A549 (cell line): ENCODE results near the gene STARD13. TPM values are rescaled to one million over a fixed set of nuclear protein-coding genes. Genes with fewer than 3 reads are reported as not detected.

Experiments
- ATAC-seq, 2 experiments: fragments of 200-7000 bp in 1 of 2; fragments of >200 bp in 1 of 2; cut with Nextera tagmentation in 1 of 2; cut with Tn5 transposase in 1 of 2; 3 replicates each; pipeline versions ENCODE4 v1.8.0 to v1.9.1; 2018 to 2020; ENCODE audit warnings: mild to moderate bottlenecking in 1 of 2, moderate library complexity in 1 of 2
- CTCF ChIA-PET: fragments of 300-600 bp; sonication (Branson Sonifier 250); formaldehyde crosslinking; extraction: SDS; loops from one replicate; lab custom pipeline; 2021; ENCODE audit warnings: antibody characterized with exemption, inconsistent platforms; lab: Yijun Ruan, JAX
- POLR2A ChIA-PET: fragments of 350-600 bp; formaldehyde crosslinking; extraction: SDS; loops from one replicate; lab custom pipeline; 2021; ENCODE audit warnings: antibody characterized with exemption, inconsistent platforms; lab: Yijun Ruan, JAX
- DNase-seq, 2 experiments: peaks; one replicate each; pipeline versions ENCODE4 v3.0.0 to v3.0.0-alpha.2; 2011 to 2016; ENCODE audit warnings: low read depth in 1 of 2, low spot score in 1 of 2
- FAIRE-seq: peaks from 2 replicates; lab custom pipeline; 2011; peaks lifted over from hg19 to GRCh38; lab: Jason Lieb, UNC
- H3K27ac ChIP-seq, 2 experiments: fragments of >200 bp; sonication (Bioruptor Twin); formaldehyde crosslinking; 3 replicates each; pipeline ENCODE4 v1.5.1; 2016 to 2017
- H3K4me1 ChIP-seq: fragments of >200 bp; sonication (Bioruptor Twin); formaldehyde crosslinking; 3 replicates; pipeline ENCODE4 v1.6.1; 2016
- H3K4me2 ChIP-seq: fragments of >200 bp; sonication (Bioruptor Twin); formaldehyde crosslinking; 3 replicates; pipeline ENCODE4 v1.6.1; 2016
- H3K4me3 ChIP-seq: fragments of >200 bp; sonication (Bioruptor Twin); formaldehyde crosslinking; 3 replicates; pipeline ENCODE4 v1.5.1; 2016
- H3K9me3 ChIP-seq: fragments of >200 bp; sonication (Bioruptor Twin); formaldehyde crosslinking; 3 replicates; pipeline ENCODE4 v1.6.1; 2016
- BHLHE40 ChIP-seq: IDR thresholded peaks from 2 replicates; pipeline ENCODE4 v1.6.1; 2012; ENCODE audit warnings: low read depth, low read length, inconsistent platforms
- CEBPB ChIP-seq, 2 experiments: fragments of >200 bp in 1 of 2; sonication (Bioruptor Twin) in 1 of 2; formaldehyde crosslinking in 1 of 2; IDR thresholded peaks; 2 replicates each; pipeline ENCODE4 v1.6.1; 2012 to 2016
- CHD4 ChIP-seq: fragments of 200-600 bp; sonication (generic); IDR thresholded peaks from 2 replicates; pipeline ENCODE4 v1.6.1; 2016; ENCODE audit warnings: antibody characterized with exemption, mild to moderate bottlenecking, borderline replicate concordance
- EHF ChIP-seq: fragments of 250-450 bp; sonication (Bioruptor Pico); IDR thresholded peaks from 2 replicates; pipeline ENCODE4 v1.5.0; 2020; ENCODE audit warnings: mild to moderate bottlenecking
- EP300 ChIP-seq, 2 experiments: fragments of >200 bp; sonication (Bioruptor Twin); formaldehyde crosslinking; IDR thresholded peaks; 2 replicates in 1 of 2; 3 replicates in 1 of 2; pipeline ENCODE4 v1.6.1; 2016 to 2017
- FOXS1 ChIP-seq: fragments of 250-450 bp; sonication (Bioruptor Pico); IDR thresholded peaks from 2 replicates; pipeline ENCODE4 v1.5.0; 2020; ENCODE audit warnings: mild to moderate bottlenecking, moderate library complexity
- HES2 ChIP-seq: fragments of >200 bp; sonication (Bioruptor Twin); formaldehyde crosslinking; IDR thresholded peaks from 2 replicates; pipeline ENCODE4 v1.6.1; 2016
- HOXB5 ChIP-seq: fragments of 250-450 bp; sonication (Bioruptor Pico); IDR thresholded peaks from 2 replicates; pipeline ENCODE4 v1.5.0; 2020; ENCODE audit warnings: mild to moderate bottlenecking, moderate library complexity
- KDM1A ChIP-seq: fragments of 200-600 bp; sonication (generic); IDR thresholded peaks from 2 replicates; pipeline ENCODE4 v1.6.1; 2016; ENCODE audit warnings: low read depth, mild to moderate bottlenecking
- MAX ChIP-seq: IDR thresholded peaks from 2 replicates; pipeline ENCODE4 v1.6.1; 2012
- POLR2A ChIP-seq: IDR thresholded peaks from 2 replicates; pipeline ENCODE4 v1.6.1; 2012; ENCODE audit warnings: mild to moderate bottlenecking, low read length
- RAD21 ChIP-seq, 2 experiments: fragments of >200 bp in 1 of 2; sonication (Bioruptor Twin) in 1 of 2; formaldehyde crosslinking in 1 of 2; IDR thresholded peaks in 1 of 2; conservative IDR thresholded peaks in 1 of 2; 2 replicates in 1 of 2; 3 replicates in 1 of 2; pipeline ENCODE4 v1.6.1; 2012 to 2018; ENCODE audit warnings: inconsistent platforms in 1 of 2
- REST ChIP-seq: fragments of 200-600 bp; sonication (generic); IDR thresholded peaks from 2 replicates; pipeline ENCODE4 v1.6.1; 2016; ENCODE audit warnings: antibody characterized with exemption, mild to moderate bottlenecking, moderate library complexity
- RFX5 ChIP-seq: fragments of 450-650 bp; IDR thresholded peaks from 2 replicates; pipeline ENCODE4 v1.7.1; 2014; ENCODE audit warnings: antibody characterized with exemption, mild to moderate bottlenecking, moderate library complexity
- SMC3 ChIP-seq: fragments of >200 bp; sonication (Bioruptor Twin); formaldehyde crosslinking; IDR thresholded peaks from 3 replicates; pipeline ENCODE4 v1.6.1; 2018; ENCODE audit warnings: inconsistent platforms
- SREBF2 ChIP-seq: fragments of 450-650 bp; IDR thresholded peaks from 2 replicates; pipeline ENCODE4 v1.6.1; 2014; ENCODE audit warnings: mild to moderate bottlenecking, moderate library complexity
- USF2 ChIP-seq: fragments of 450-650 bp; IDR thresholded peaks from 2 replicates; pipeline ENCODE4 v1.6.1; 2014; ENCODE audit warnings: antibody characterized with exemption
- ZC3H11A ChIP-seq: fragments of 450-650 bp; IDR thresholded peaks from 2 replicates; pipeline ENCODE4 v1.6.1; 2014; ENCODE audit warnings: antibody characterized with exemption, mild to moderate bottlenecking
- ZFP36 ChIP-seq: fragments of 450-650 bp; IDR thresholded peaks from 2 replicates; pipeline ENCODE4 v1.6.1; 2014; ENCODE audit warnings: borderline replicate concordance; ENCODE audit not compliant: partially characterized antibody
- ZNF302 ChIP-seq: fragments of 250-450 bp; sonication (Bioruptor Pico); IDR thresholded peaks from 2 replicates; pipeline ENCODE4 v1.9.0; 2021; ENCODE audit warnings: inconsistent platforms, mild to moderate bottlenecking, moderate library complexity
- WGBS: methylation state at CpG from one replicate; pipeline ENCODE4 v1.1.6; 2017; ENCODE audit errors: missing lambda C conversion rate; 5-methylcytosine and 5-hydroxymethylcytosine counted together
- polyA minus RNA-seq: library from RNA; depleted of rRNA, polyadenylated mRNA; stranded (reverse); fragments of >200 nt; gene quantifications from 2 replicates; pipeline ENCODE4 v1.2.3, GENCODE V29; 2011; rRNA and poly(A)+ RNA removed
- polyA plus RNA-seq, 4 experiments: library from polyadenylated mRNA; depleted of rRNA in 3 of 4; stranded (reverse); fragments of >200 nt; fragmentation: RNase III in 1 of 4; extraction: RNeasy Plus Mini Kit Qiagen cat#74134 plus additional on column Dnase treatment in 1 of 4; gene quantifications; 2 replicates in 3 of 4; 3 replicates in 1 of 4; pipeline ENCODE4 v1.2.3, GENCODE V29; 2011 to 2017

The STARD13 gene
- 2.8 TPM in 2 replicates for polyA plus RNA-seq (2011; rRNA removed)
- 2.2 and 3.3 TPM in 2 replicates for polyA plus RNA-seq (2012; cell fraction: cytosol; rRNA removed)
- polyA plus RNA-seq (2012; cell fraction: nucleus; rRNA removed): 4.2 TPM in 2 replicates
- polyA plus RNA-seq (2017; fragmentation: RNase III; extraction: RNeasy Plus Mini Kit Qiagen cat#74134 plus additional on column Dnase treatment): 2.4 to 2.9 TPM (median 2.6 TPM) in 3 replicates
- polyA minus RNA-seq: 15.0 and 15.6 TPM in 2 replicates

GRCh38 chr13:33285420-33286124, at the start of gene STARD13:
Gene STARD13, minus strand, starts transcription at chr13:33285755. Its CDS starts 117 bp downstream, at chr13:33285638.
- WGBS: 3% methylated on average over 18 of the region's 20 CpGs

GRCh38 chr13:33334831-33335230, 49.3 kb upstream of the STARD13 start:
- FAIRE-seq (no peak), ATAC-seq (no peak), DNase-seq (no peak)
- 81% methylated on average over 7 of the region's 7 CpGs for WGBS
- no peak overlapping the region for H3K4me2 ChIP-seq
- no peaks in the 10 kb centered on the region for H3K9me3 ChIP-seq
- H3K4me3 ChIP-seq: no peak overlapping the region
- H3K4me1 ChIP-seq: no peaks in the 10 kb centered on the region
- no peak overlapping the region for H3K27ac ChIP-seq
- ChIA-PET POLR2A (no interaction called here), CTCF (interaction anchor here (1.7 kb wide), 1 partner anchor 11 kb away, joined by 4 read pairs; no protein-coding TSS in a partner anchor)
- no peak for TF ChIP-seq HOXB5 (CRISPR knock-in tag)
- no peak for TF ChIP-seq EHF (CRISPR knock-in tag)

More at GRCh38 chr13:33285420-33286124, at the start of gene STARD13:
- DNase-seq (peak; percentile 78 to 84), ATAC-seq (peak; percentile 96 to 97), FAIRE-seq (no peak)
- H3K4me3 ChIP-seq: peak within 1 kb of the TSS; percentile 51
- CTCF ChIA-PET: interaction anchor here (0.8 to 1.7 kb wide), 6 partner anchors 12 to 205 kb away, joined by 3 to 5 read pairs (median 4); no protein-coding TSS in a partner anchor
- POLR2A ChIA-PET: interaction anchor here (0.7 to 1.0 kb wide), 2 partner anchors 34 to 57 kb away, joined by 3 to 4 read pairs; no protein-coding TSS in a partner anchor
- TF ChIP-seq CEBPB (IDR thresholded peaks at IDR 0.05) (no peak), EP300 (IDR thresholded peaks at IDR 0.05) (no peak), SREBF2 (no peak), RAD21 (conservative IDR thresholded peaks at IDR 0.05 in 1 of 2, IDR thresholded peaks at IDR 0.05 in 1 of 2) (peak in 1 of 2 experiments; percentile 21; a peak in 3 of 5 replicates), HES2 (no peak), BHLHE40 (no peak), CHD4 (no peak), POLR2A (no peak; the same call in 1 of the 2 replicates), USF2 (peak; percentile 95), FOXS1 (no peak), ZFP36 (no peak), ZNF302 (CRISPR knock-in tag) (no peak), SMC3 (0 out of 3 replicates have a peak, but pooled peaks have one; percentile 8), REST (no peak), KDM1A (no peak), MAX (peak; percentile 37; the same call in 1 of the 2 replicates), ZC3H11A (no peak), RFX5 (no peak)
- peak within 1 kb of the TSS; percentile 73 for H3K4me2 ChIP-seq
- no peaks in the 10 kb centered on the region for H3K9me3 ChIP-seq
- peak within 1 kb of the TSS; percentile 67 to 82 for H3K27ac ChIP-seq
- H3K4me1 ChIP-seq: peaks cover 29% of the 10 kb centered on the region
